Caco-2 (cell line): ENCODE measurements around the gene JPT2. TPM values are rescaled to one million over a fixed set of nuclear protein-coding genes. Genes with fewer than 3 reads are reported as not detected.

Source experiments
- BruUV-seq: library from RNA; stranded (reverse); fragments of 400-500 nt; replicated peaks from 2 replicates; lab custom pipeline; 2021; lab: Mats Ljungman, UMichigan
- CTCF ChIA-PET: fragments of 300-600 bp; sonication (Branson Sonifier 250); formaldehyde crosslinking; loops from one replicate; lab custom pipeline; 2022; ENCODE audit warnings: antibody characterized with exemption; lab: Charles Lee
- POLR2A ChIA-PET: fragments of 300-600 bp; sonication (Branson Sonifier 250); formaldehyde crosslinking; loops from one replicate; lab custom pipeline; 2022; ENCODE audit warnings: antibody characterized with exemption; lab: Charles Lee
- DNase-seq, 2 experiments: peaks; one replicate each; pipeline versions ENCODE4 v3.0.0 to v3.0.0-alpha.2; 2020 to 2022
- H3K27me3 ChIP-seq: replicated peaks from 2 replicates; pipeline ENCODE4 v1.6.0; 2011; ENCODE audit warnings: low read length; ENCODE audit not compliant: control insufficient read depth, insufficient read depth
- H3K36me3 ChIP-seq: 2 replicates; pipeline ENCODE4 v1.5.1; 2011; ENCODE audit warnings: low read length; ENCODE audit not compliant: control insufficient read depth, insufficient read depth
- H3K4me1 ChIP-seq: fragments of 250-450 bp; sonication (Bioruptor Pico); 2 replicates; pipeline ENCODE4 v1.5.1; 2020; ENCODE audit warnings: mild to moderate bottlenecking
- H3K4me3 ChIP-seq: 2 replicates; pipeline ENCODE4 v1.5.1; 2011; ENCODE audit warnings: low read depth, mild to moderate bottlenecking, control low read depth, low read length
- H3K9me3 ChIP-seq: fragments of 250-450 bp; sonication (Bioruptor Pico); 2 replicates; pipeline ENCODE4 v1.5.1; 2020; ENCODE audit warnings: mild to moderate bottlenecking, moderate library complexity
- H3K27ac Mint-ChIP-seq: one replicate; pipeline ENCODE4 v1.8.0; 2022; ENCODE audit warnings: mixed read lengths; ENCODE audit not compliant: unreplicated experiment
- H3K27me3 Mint-ChIP-seq: one replicate; pipeline ENCODE4 v1.8.0; 2022; ENCODE audit warnings: mixed read lengths; ENCODE audit not compliant: insufficient read depth, unreplicated experiment
- H3K36me3 Mint-ChIP-seq: one replicate; pipeline ENCODE4 v1.8.0; 2022; ENCODE audit warnings: mild to moderate bottlenecking, mixed read lengths; ENCODE audit not compliant: insufficient read depth, unreplicated experiment
- H3K4me1 Mint-ChIP-seq: one replicate; pipeline ENCODE4 v1.8.0; 2022; ENCODE audit warnings: low read depth, mixed read lengths; ENCODE audit not compliant: unreplicated experiment
- H3K4me3 Mint-ChIP-seq: one replicate; pipeline ENCODE4 v1.8.0; 2022; ENCODE audit warnings: mild to moderate bottlenecking, moderate library complexity, mixed read lengths; ENCODE audit not compliant: unreplicated experiment
- H3K9me3 Mint-ChIP-seq: one replicate; pipeline ENCODE4 v1.8.0; 2022; ENCODE audit warnings: mixed read lengths; ENCODE audit not compliant: unreplicated experiment
- CTCF ChIP-seq, 2 experiments: fragments of 200-600 bp in 1 of 2; IDR thresholded peaks; 1 replicate in 1 of 2; 2 replicates in 1 of 2; pipeline versions ENCODE4 v1.5.1 to v1.8.0; 2011 to 2022; ENCODE audit warnings: antibody characterized with exemption in 1 of 2, control low read depth in 1 of 2, inconsistent platforms in 1 of 2, low read depth in 1 of 2, low read length in 1 of 2, mild to moderate bottlenecking in 1 of 2, moderate library complexity in 1 of 2; ENCODE audit not compliant: insufficient read depth in 1 of 2, severe bottlenecking in 1 of 2, unreplicated experiment in 1 of 2
- intact Hi-C: fragments of 100-400 bp; cut with micrococcal nuclease; formaldehyde crosslinking; loops from one replicate; pipeline ENCODE4 v1.10.0; 2022; ENCODE audit not compliant: unreplicated experiment
- total RNA-seq: library from RNA; stranded (reverse); gene quantifications from 2 replicates; pipeline ENCODE4 v1.2.3, GENCODE V29; 2022

JPT2 gene
- total RNA-seq, 1 experiment from 2014 or later: 178 TPM

- TF ChIP-seq CTCF (IDR thresholded peaks at IDR 0.05; ENCODE audit: insufficient read depth in 1 of 2, low read depth in 1 of 2, low read length in 1 of 2, severe bottlenecking in 1 of 2, unreplicated experiment in 1 of 2): no peak
- no peaks in the 10 kb centered on the region for H3K9me3 ChIP-seq
- Mint-ChIP-seq H3K4me1 (peaks cover 14% of the 10 kb centered on the region), H3K27ac (no peak overlapping the region), H3K27me3 (no peaks in the 10 kb centered on the region), H3K36me3 (peaks cover 43% of the 10 kb centered on the region), H3K4me3 (no peak overlapping the region), H3K9me3 (no peaks in the 10 kb centered on the region)
- ChIA-PET POLR2A (no interaction called here), CTCF (interaction anchor here (0.6 kb wide), 2 partner anchors 39 to 294 kb away, joined by 3 to 6 read pairs; no protein-coding TSS in a partner anchor)
- intact Hi-C loops: no loop called here
- no TSS peak for BruUV-seq
- H3K27me3 ChIP-seq: no peaks in the 10 kb centered on the region
- H3K4me3 ChIP-seq: no peak overlapping the region
- H3K36me3 ChIP-seq: peaks cover 2% of the 10 kb centered on the region
- DNase-seq: no peak
- H3K4me1 ChIP-seq: 0 out of 2 replicates have a peak, but pooled peaks cover 7% of the 10 kb centered on the region
Observed at GRCh38 chr16:1639860-1640259, 38.2 kb upstream of the JPT2 start.

- peaks cover 15% of the 10 kb centered on the region for H3K4me1 Mint-ChIP-seq
- no TSS peak for BruUV-seq
- TF ChIP-seq CTCF (IDR thresholded peaks at IDR 0.05; ENCODE audit: insufficient read depth in 1 of 2, low read depth in 1 of 2, low read length in 1 of 2, severe bottlenecking in 1 of 2, unreplicated experiment in 1 of 2): no peak
- Histone ChIP-seq H3K27me3 (no peaks in the 10 kb centered on the region), H3K4me1 (peaks cover 9% of the 10 kb centered on the region; the same call in 1 of the 2 replicates), H3K36me3 (peaks cover 2% of the 10 kb centered on the region), H3K9me3 (no peaks in the 10 kb centered on the region), H3K4me3 (no peak overlapping the region)
- no peak overlapping the region for H3K27ac Mint-ChIP-seq
- peaks cover 44% of the 10 kb centered on the region for H3K36me3 Mint-ChIP-seq
- H3K27me3 Mint-ChIP-seq: no peaks in the 10 kb centered on the region
- no peak overlapping the region for H3K4me3 Mint-ChIP-seq
- ChIA-PET POLR2A (no interaction called here), CTCF (no interaction called here)
- H3K9me3 Mint-ChIP-seq: no peaks in the 10 kb centered on the region
- intact Hi-C loops: no loop called here
- DNase-seq: no peak
Observed at GRCh38 chr16:1640261-1640941, 37.7 kb upstream of the JPT2 start.

- Mint-ChIP-seq H3K27me3 (no peaks in the 10 kb centered on the region), H3K27ac (no peak overlapping the region), H3K4me1 (peaks cover 23% of the 10 kb centered on the region), H3K4me3 (no peak overlapping the region), H3K9me3 (no peaks in the 10 kb centered on the region), H3K36me3 (peaks cover 49% of the 10 kb centered on the region)
- H3K4me1 ChIP-seq: peaks cover 13% of the 10 kb centered on the region; the same call in 1 of the 2 replicates
- no peak for TF ChIP-seq CTCF (IDR thresholded peaks at IDR 0.05; ENCODE audit: insufficient read depth in 1 of 2, low read depth in 1 of 2, low read length in 1 of 2, severe bottlenecking in 1 of 2, unreplicated experiment in 1 of 2)
- H3K4me3 ChIP-seq: no peak overlapping the region
- ChIA-PET POLR2A (no interaction called here), CTCF (no interaction called here)
- H3K27me3 ChIP-seq: no peaks in the 10 kb centered on the region
- no peak for DNase-seq
- peaks cover 2% of the 10 kb centered on the region for H3K36me3 ChIP-seq
- no peaks in the 10 kb centered on the region for H3K9me3 ChIP-seq
- intact Hi-C loops: no loop called here
- no TSS peak for BruUV-seq
Observed at GRCh38 chr16:1641261-1641660, 36.8 kb upstream of the JPT2 start.
